GM19035 (cell line): ENCODE measurements around the gene C11orf91.

Source experiments
- ATAC-seq: cut with Tn5 transposase; IDR thresholded peaks from one replicate; pipeline ENCODE4 v1.9.1; 2021; ENCODE audit not compliant: unreplicated experiment

Gene C11orf91

GRCh38 chr11:33651990-33652389 is 48.6 kb downstream of the C11orf91 start:
- ATAC-seq = no peak

GRCh38 chr11:33651555-33651954 is 49.1 kb downstream of the C11orf91 start:
- ATAC-seq = no peak

GRCh38 chr11:33649944-33650343 is 50.7 kb downstream of the C11orf91 start:
- no peak for ATAC-seq
